ENCODE measurements around the gene LCP1.

DNA sequence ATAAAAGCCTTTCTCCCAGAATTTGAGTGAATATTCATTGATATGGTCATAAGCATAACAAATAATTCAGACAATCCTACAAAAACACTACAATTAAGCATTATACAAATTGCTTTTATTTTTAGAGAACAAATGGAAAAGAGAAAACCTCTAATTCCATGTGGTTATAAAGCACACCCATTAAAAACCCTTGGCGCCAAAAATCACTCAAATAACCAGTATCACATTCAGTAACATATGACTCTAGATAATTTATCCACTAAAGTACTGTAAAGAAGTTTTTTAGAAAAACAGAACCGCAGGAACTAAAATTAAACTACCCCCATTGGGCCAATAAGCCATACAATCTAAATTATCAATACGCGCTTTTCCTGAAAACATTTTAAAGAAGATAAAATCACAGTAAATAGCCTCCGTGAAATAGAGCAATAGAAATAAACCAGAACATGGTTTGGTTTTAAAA is 569 bp downstream of the LCP1 start:
- no peak for TF ChIP-seq POLR2AphosphoS5 (IDR thresholded peaks at IDR 0.05; ENCODE audit: borderline replicate concordance, low read depth, low read length)
- no peak for TF ChIP-seq EZH2 (IDR thresholded peaks at IDR 0.05)
